ENCODE measurements around the gene IKZF1. TPM values are rescaled to one million over a fixed set of nuclear protein-coding genes. Genes with fewer than 3 reads are reported as not detected.

The IKZF1 gene
- total and polyA plus RNA-seq, 9 of the 15 experiments (the other 6 are each of a cell fraction or from before 2014, with no cell fraction given): 12.6 to 85.3 (median 44.7) TPM

DNA sequence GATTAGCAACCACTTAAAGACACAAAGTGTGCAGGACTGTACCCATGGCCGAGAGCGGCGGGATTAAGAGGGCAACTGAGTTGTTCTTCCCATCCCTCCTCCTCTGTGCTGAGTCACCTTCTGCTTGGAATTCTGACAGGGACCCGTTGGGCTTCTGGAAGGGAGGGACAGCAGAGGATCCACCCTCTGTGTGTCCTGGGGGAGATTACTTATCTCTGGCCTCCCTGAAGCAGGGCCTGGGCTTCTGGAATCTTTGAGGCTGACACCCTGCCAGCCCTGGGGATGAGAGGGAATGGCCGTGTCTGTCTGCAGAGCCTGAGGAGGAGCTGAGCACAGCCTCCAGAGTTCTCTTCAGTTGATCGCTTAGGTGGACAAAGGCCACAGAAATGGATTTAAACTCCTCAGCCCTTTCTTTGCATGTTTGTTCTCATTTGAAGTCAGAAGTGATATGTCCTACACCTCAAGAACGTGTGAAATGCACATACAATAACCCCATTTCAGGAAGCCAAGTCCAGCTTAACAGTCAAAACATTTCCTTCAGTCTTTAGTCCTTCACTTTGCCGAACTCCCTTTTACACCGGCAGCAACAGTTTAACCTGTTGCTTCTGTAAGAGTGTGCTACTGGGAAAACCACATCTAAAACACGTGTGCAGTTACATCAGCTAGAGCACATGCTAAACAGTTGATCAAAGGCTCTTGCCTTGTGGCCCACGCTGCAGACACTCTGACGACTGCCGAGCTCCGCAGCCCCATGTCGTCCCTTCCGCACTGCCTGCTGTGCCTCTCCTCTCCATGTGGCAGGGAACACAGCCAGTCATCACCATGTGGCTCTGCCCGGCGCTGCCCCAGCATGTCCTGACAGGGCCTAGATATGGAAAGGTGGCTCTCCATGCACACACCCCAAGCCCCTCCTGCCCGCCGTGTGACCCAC is 55.7 kb downstream of the IKZF1 start (continued):
- TF ChIP-seq, protein P1, sequence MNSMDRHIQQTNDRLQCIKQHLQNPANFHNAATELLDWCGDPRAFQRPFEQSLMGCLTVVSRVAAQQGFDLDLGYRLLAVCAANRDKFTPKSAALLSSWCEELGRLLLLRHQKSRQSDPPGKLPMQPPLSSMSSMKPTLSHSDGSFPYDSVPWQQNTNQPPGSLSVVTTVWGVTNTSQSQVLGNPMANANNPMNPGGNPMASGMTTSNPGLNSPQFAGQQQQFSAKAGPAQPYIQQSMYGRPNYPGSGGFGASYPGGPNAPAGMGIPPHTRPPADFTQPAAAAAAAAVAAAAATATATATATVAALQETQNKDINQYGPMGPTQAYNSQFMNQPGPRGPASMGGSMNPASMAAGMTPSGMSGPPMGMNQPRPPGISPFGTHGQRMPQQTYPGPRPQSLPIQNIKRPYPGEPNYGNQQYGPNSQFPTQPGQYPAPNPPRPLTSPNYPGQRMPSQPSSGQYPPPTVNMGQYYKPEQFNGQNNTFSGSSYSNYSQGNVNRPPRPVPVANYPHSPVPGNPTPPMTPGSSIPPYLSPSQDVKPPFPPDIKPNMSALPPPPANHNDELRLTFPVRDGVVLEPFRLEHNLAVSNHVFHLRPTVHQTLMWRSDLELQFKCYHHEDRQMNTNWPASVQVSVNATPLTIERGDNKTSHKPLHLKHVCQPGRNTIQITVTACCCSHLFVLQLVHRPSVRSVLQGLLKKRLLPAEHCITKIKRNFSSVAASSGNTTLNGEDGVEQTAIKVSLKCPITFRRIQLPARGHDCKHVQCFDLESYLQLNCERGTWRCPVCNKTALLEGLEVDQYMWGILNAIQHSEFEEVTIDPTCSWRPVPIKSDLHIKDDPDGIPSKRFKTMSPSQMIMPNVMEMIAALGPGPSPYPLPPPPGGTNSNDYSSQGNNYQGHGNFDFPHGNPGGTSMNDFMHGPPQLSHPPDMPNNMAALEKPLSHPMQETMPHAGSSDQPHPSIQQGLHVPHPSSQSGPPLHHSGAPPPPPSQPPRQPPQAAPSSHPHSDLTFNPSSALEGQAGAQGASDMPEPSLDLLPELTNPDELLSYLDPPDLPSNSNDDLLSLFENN (IDR thresholded peaks at IDR 0.05; ENCODE audit: low read depth in 2 of 2, low read length in 2 of 2): no peak
- TF ChIP-seq CTCFL (IDR thresholded peaks at IDR 0.05; ENCODE audit: borderline replicate concordance, insufficient read depth, low read depth, low read length, poor library complexity, severe bottlenecking) (no peak), C11orf30 (IDR thresholded peaks at IDR 0.05; ENCODE audit: low read depth) (peak; percentile 76), ZNF561 (CRISPR knock-in tag; conservative IDR thresholded peaks at IDR 0.05) (no peak), NFRKB (IDR thresholded peaks at IDR 0.05; ENCODE audit: low read depth) (0 out of 2 replicates have a peak, but pooled peaks have one; percentile 20), ZNF592 (IDR thresholded peaks at IDR 0.05) (peak; percentile 95), ZC3H8 (IDR thresholded peaks at IDR 0.05) (no peak), TFAM (CRISPR knock-in tag; conservative IDR thresholded peaks at IDR 0.05) (no peak), TCF3 (CRISPR knock-in tag; IDR thresholded peaks at IDR 0.05) (peak; percentile 85), CEBPG (CRISPR knock-in tag; IDR thresholded peaks at IDR 0.05) (peak; percentile 79), CEBPG (tag; conservative IDR thresholded peaks at IDR 0.05 in 1 of 2, IDR thresholded peaks at IDR 0.05 in 1 of 2) (peak in 1 of 2 experiments; percentile 27; a peak in 2 of 4 replicates), GABPA (tag; conservative IDR thresholded peaks at IDR 0.05; ENCODE audit: low read depth) (no peak), ZBED1 (IDR thresholded peaks at IDR 0.05) (no peak), ZNF12 (CRISPR knock-in tag; IDR thresholded peaks at IDR 0.05) (no peak), PHF20 (IDR thresholded peaks at IDR 0.05; ENCODE audit: partially characterized antibody) (no peak)
